Measurements from ENCODE around the gene STK32C. TPM values are rescaled to one million over a fixed set of nuclear protein-coding genes. Genes with fewer than 3 reads are reported as not detected.

Gene STK32C
- total RNA-seq, 2 donors from 2014 or later: 7.2 to 21.5 TPM

DNA sequence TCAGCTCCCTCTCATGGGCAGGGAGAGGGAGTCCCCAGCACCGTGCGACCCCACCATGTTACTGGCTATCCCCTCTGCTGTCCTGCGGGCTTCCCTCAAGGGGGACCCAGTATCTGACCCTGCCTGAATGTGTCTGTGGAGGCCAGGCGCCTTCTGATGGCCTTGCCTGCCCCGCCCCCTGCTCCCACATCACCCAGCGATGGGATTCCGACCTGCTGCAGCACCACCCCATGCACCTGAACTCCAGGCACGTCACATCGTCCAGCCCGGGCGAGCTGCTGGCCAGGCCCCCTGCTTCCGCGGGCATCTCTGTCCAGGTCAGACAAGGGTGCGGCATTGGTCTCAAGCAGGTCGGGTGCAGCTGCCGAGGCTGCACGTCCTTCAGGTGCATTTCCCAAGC, 43.2 kb upstream of the STK32C start:
- H3K4me1 ChIP-seq (replicated peaks): no peaks in the 10 kb centered on the region
- H3K9me3 ChIP-seq: no peaks in the 10 kb centered on the region
- intact Hi-C loops (cut with DNase I): loop anchor here (2.0 kb wide), 1 partner anchor 128 kb away; no protein-coding TSS in a partner anchor
- 90% methylated on average over 17 of the region's 17 CpGs for WGBS
- no peaks in the 10 kb centered on the region for H3K36me3 ChIP-seq
- no peak for TF ChIP-seq POLR2A (IDR thresholded peaks at IDR 0.05)
- TF ChIP-seq POLR2AphosphoS5 (IDR thresholded peaks at IDR 0.05): no peak
- TF ChIP-seq, protein P1, sequence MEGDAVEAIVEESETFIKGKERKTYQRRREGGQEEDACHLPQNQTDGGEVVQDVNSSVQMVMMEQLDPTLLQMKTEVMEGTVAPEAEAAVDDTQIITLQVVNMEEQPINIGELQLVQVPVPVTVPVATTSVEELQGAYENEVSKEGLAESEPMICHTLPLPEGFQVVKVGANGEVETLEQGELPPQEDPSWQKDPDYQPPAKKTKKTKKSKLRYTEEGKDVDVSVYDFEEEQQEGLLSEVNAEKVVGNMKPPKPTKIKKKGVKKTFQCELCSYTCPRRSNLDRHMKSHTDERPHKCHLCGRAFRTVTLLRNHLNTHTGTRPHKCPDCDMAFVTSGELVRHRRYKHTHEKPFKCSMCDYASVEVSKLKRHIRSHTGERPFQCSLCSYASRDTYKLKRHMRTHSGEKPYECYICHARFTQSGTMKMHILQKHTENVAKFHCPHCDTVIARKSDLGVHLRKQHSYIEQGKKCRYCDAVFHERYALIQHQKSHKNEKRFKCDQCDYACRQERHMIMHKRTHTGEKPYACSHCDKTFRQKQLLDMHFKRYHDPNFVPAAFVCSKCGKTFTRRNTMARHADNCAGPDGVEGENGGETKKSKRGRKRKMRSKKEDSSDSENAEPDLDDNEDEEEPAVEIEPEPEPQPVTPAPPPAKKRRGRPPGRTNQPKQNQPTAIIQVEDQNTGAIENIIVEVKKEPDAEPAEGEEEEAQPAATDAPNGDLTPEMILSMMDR (IDR thresholded peaks at IDR 0.05): no peak
- no peaks in the 10 kb centered on the region for H3K27me3 ChIP-seq (replicated peaks; ENCODE audit: insufficient read depth)
- no peak for DNase-seq (ENCODE audit: low spot score)
- H3K4me3 ChIP-seq: no peak overlapping the region
- H3K27ac ChIP-seq: no peak overlapping the region

DNA sequence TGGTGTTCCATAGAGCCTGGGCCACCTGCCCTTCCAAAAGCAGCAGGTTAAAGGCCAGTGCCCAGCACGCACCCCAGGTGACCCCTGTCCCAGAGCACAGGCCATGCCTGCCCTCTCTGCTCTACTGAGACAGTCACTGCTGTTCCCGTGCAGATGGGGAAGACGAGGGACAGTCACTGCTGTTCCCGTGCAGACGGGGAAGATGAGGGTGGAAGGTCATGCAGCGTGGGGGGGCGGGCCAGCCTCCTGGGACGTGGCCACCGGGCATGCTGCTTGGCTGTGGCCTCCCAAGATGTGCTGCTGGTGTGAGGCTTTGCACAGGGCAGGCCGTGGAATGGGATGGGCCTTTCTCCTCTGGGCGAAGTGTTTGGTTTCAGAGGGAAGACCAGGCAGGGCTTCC, 42.6 kb upstream of the STK32C start:
- Histone ChIP-seq H3K27me3 (replicated peaks; ENCODE audit: insufficient read depth) (no peaks in the 10 kb centered on the region), H3K27ac (no peak overlapping the region), H3K36me3 (no peaks in the 10 kb centered on the region), H3K4me1 (replicated peaks) (no peaks in the 10 kb centered on the region), H3K9me3 (no peaks in the 10 kb centered on the region), H3K4me3 (no peak overlapping the region)
- no peak for DNase-seq (ENCODE audit: low spot score)
- WGBS: 83% methylated on average over 11 of the region's 11 CpGs
- no peak for TF ChIP-seq POLR2A (IDR thresholded peaks at IDR 0.05)
- TF ChIP-seq, protein P1 (IDR thresholded peaks at IDR 0.05): no peak
- TF ChIP-seq POLR2AphosphoS5 (IDR thresholded peaks at IDR 0.05): no peak
- intact Hi-C loops (cut with DNase I): loop anchor here (2.0 kb wide), 1 partner anchor 128 kb away; no protein-coding TSS in a partner anchor

- intact Hi-C loops (cut with DNase I): loop anchor here (2.0 kb wide), 1 partner anchor 127 kb away; no protein-coding TSS in a partner anchor
- Histone ChIP-seq H3K9me3 (no peaks in the 10 kb centered on the region), H3K4me3 (no peak overlapping the region), H3K27me3 (replicated peaks; ENCODE audit: insufficient read depth) (no peaks in the 10 kb centered on the region), H3K27ac (no peak overlapping the region), H3K4me1 (replicated peaks) (no peaks in the 10 kb centered on the region), H3K36me3 (peaks cover 0 to 2% of the 10 kb centered on the region in 2 donors)
- DNase-seq (ENCODE audit: low spot score): no peak
- no peak for TF ChIP-seq POLR2A (IDR thresholded peaks at IDR 0.05)
- no peak for TF ChIP-seq POLR2AphosphoS5 (IDR thresholded peaks at IDR 0.05)
- TF ChIP-seq, protein P1 (IDR thresholded peaks at IDR 0.05): no peak
- 93% methylated on average over 6 of the region's 6 CpGs for WGBS
Measured at GRCh38 chr10:132349766-132350165, 42.0 kb upstream of the STK32C start.

GRCh38 chr10:132347931-132348267, 40.1 kb upstream of the STK32C start:
- Histone ChIP-seq H3K4me1 (replicated peaks) (no peaks in the 10 kb centered on the region), H3K27me3 (replicated peaks; ENCODE audit: insufficient read depth) (no peaks in the 10 kb centered on the region), H3K27ac (no peak overlapping the region), H3K36me3 (peaks cover 0 to 3% of the 10 kb centered on the region in 2 donors), H3K9me3 (no peaks in the 10 kb centered on the region), H3K4me3 (no peak overlapping the region)
- TF ChIP-seq, protein P1 (IDR thresholded peaks at IDR 0.05): no peak
- TF ChIP-seq POLR2AphosphoS5 (IDR thresholded peaks at IDR 0.05) (no peak), POLR2A (IDR thresholded peaks at IDR 0.05) (no peak)
- DNase-seq (ENCODE audit: low spot score): no peak
- 84% methylated on average over 13 of the region's 13 CpGs for WGBS
- intact Hi-C loops (cut with DNase I): no loop called here

GRCh38 chr10:132347211-132347930, 39.6 kb upstream of the STK32C start:
- Histone ChIP-seq H3K36me3 (peaks cover 0 to 3% of the 10 kb centered on the region in 2 donors), H3K9me3 (no peaks in the 10 kb centered on the region), H3K27ac (no peak overlapping the region), H3K4me3 (no peak overlapping the region), H3K4me1 (replicated peaks) (no peaks in the 10 kb centered on the region), H3K27me3 (replicated peaks; ENCODE audit: insufficient read depth) (no peaks in the 10 kb centered on the region)
- intact Hi-C loops (cut with DNase I): no loop called here
- no peak for DNase-seq (ENCODE audit: low spot score)
- TF ChIP-seq, protein P1 (IDR thresholded peaks at IDR 0.05): no peak
- 95% methylated on average over 23 of the region's 23 CpGs for WGBS

All from prostate gland (tissue), 2 donors.